OCI-LY1 (cell line): Measurements from ENCODE around the gene FGF22.

Experiments
- EZH2 ChIP-seq: fragments of 200-600 bp; sonication (generic), shearing (Covaris generic); IDR thresholded peaks from 2 replicates; pipeline ENCODE4 v1.8.0; 2017; ENCODE audit warnings: borderline replicate concordance, mixed run types, mild to moderate bottlenecking, antibody characterized with exemption, low read length, moderate library complexity, mixed read lengths
- TF ChIP-seq, protein P1 (sequence below): fragments of 200-600 bp; sonication (generic), shearing (Covaris generic); IDR thresholded peaks from 2 replicates; pipeline ENCODE4 v1.5.1; 2017; ENCODE audit warnings: mild to moderate bottlenecking, antibody characterized with exemption, low read length, moderate library complexity, mixed read lengths

DNA sequence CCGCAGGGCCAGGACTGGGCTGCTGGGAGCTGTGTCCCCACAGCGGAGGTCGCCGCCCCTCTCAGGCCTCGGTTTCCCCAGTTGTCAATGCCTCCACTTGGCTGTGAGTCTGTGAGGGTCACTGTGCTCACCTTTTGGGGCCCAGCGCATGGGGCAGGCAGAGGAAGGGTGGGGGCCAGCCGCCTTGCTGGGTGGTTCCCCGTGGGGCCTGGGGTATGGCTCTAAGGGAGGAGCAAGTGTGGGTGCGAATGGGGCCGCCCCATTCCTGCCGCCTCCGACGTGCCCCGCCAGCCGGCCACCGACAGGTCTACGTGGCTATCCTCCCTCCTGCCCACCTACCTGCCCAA lies 800 bp upstream of the FGF22 start:
- TF ChIP-seq, protein P1, sequence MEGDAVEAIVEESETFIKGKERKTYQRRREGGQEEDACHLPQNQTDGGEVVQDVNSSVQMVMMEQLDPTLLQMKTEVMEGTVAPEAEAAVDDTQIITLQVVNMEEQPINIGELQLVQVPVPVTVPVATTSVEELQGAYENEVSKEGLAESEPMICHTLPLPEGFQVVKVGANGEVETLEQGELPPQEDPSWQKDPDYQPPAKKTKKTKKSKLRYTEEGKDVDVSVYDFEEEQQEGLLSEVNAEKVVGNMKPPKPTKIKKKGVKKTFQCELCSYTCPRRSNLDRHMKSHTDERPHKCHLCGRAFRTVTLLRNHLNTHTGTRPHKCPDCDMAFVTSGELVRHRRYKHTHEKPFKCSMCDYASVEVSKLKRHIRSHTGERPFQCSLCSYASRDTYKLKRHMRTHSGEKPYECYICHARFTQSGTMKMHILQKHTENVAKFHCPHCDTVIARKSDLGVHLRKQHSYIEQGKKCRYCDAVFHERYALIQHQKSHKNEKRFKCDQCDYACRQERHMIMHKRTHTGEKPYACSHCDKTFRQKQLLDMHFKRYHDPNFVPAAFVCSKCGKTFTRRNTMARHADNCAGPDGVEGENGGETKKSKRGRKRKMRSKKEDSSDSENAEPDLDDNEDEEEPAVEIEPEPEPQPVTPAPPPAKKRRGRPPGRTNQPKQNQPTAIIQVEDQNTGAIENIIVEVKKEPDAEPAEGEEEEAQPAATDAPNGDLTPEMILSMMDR, result no peak
- TF ChIP-seq EZH2, result no peak
